RWPE1 (cell line): ENCODE data around the gene IL23R.

ENCODE experiments used
- CTCF ChIA-PET: fragments of 350-600 bp; sonication (Branson Sonifier 250); formaldehyde crosslinking; extraction: SDS; loops from one replicate; lab custom pipeline; 2021; lab: Yijun Ruan, JAX
- POLR2A ChIA-PET: fragments of 400-600 bp; formaldehyde crosslinking; extraction: SDS; loops from one replicate; lab custom pipeline; 2020; ENCODE audit warnings: antibody characterized with exemption; ENCODE audit not compliant: low non-redundant PET; lab: Yijun Ruan, JAX
- DNase-seq: peaks from one replicate; pipeline ENCODE4 v3.0.0; 2012; ENCODE audit warnings: low spot score
- H3K27ac ChIP-seq: fragments of 450-650 bp; 2 replicates; pipeline ENCODE4 v1.5.1; 2017
- TF ChIP-seq, protein P1 (sequence below): fragments of 450-650 bp; conservative IDR thresholded peaks from 2 replicates; pipeline ENCODE4 v1.5.1; 2017; ENCODE audit warnings: low read depth, mild to moderate bottlenecking

IL23R gene

DNA sequence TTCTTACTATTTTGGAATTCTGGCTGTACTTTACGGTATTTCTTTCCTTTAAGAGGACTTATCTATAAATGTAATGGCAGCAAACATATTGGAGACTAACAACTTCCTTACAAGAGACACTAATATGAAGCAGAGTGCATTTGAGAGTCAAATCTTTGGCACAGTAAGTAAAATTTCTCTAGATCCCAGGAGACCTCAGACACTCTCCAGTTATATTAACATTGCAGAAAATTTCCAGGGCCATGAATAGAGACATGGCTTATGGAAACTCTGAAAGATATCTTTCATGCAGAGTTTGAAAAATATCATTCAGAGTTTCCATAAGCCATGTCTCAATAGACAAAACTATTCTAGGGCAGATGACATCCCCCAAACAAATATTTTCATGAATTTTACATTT is 51.2 kb downstream of the IL23R start:
- DNase-seq = no peak
- H3K27ac ChIP-seq = no peak overlapping the region
- TF ChIP-seq, protein P1, sequence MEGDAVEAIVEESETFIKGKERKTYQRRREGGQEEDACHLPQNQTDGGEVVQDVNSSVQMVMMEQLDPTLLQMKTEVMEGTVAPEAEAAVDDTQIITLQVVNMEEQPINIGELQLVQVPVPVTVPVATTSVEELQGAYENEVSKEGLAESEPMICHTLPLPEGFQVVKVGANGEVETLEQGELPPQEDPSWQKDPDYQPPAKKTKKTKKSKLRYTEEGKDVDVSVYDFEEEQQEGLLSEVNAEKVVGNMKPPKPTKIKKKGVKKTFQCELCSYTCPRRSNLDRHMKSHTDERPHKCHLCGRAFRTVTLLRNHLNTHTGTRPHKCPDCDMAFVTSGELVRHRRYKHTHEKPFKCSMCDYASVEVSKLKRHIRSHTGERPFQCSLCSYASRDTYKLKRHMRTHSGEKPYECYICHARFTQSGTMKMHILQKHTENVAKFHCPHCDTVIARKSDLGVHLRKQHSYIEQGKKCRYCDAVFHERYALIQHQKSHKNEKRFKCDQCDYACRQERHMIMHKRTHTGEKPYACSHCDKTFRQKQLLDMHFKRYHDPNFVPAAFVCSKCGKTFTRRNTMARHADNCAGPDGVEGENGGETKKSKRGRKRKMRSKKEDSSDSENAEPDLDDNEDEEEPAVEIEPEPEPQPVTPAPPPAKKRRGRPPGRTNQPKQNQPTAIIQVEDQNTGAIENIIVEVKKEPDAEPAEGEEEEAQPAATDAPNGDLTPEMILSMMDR = no peak
- ChIA-PET CTCF (no interaction called here), POLR2A (no interaction called here)

DNA sequence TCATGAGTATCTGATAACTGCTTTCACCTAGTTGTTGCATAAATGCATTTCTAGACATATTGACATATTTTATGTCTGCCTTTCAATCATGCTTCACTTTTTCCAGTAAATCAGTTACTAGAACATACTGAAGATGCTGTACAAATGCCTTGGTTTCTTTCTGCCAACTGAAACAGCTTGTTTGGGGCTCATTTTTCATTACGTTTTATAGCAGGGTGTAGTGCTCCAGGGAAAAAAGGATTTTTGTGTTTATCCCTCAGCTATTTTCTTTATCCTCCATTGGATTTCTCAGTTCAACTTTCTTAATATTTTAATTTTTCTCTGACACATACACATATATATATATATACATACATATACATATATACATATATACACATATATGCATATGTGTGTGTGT is 51.7 kb downstream of the IL23R start:
- TF ChIP-seq, protein P1 = no peak
- DNase-seq = no peak
- POLR2A ChIA-PET = no interaction called here
- H3K27ac ChIP-seq = no peak overlapping the region
- CTCF ChIA-PET = interaction anchor here (0.6 to 0.7 kb wide), 2 partner anchors 47 to 1234 kb away, joined by 3 to 4 read pairs; no protein-coding TSS in a partner anchor

GRCh38 chr1:67224856-67225255 is 58.6 kb downstream of the IL23R start:
- TF ChIP-seq, protein P1 = no peak
- no peak for DNase-seq
- ChIA-PET POLR2A (no interaction called here), CTCF (interaction anchor here (0.6 to 0.9 kb wide), 2 partner anchors 276 to 614 kb away, joined by 3 to 4 read pairs; no protein-coding TSS in a partner anchor)
- H3K27ac ChIP-seq = no peak overlapping the region

DNA sequence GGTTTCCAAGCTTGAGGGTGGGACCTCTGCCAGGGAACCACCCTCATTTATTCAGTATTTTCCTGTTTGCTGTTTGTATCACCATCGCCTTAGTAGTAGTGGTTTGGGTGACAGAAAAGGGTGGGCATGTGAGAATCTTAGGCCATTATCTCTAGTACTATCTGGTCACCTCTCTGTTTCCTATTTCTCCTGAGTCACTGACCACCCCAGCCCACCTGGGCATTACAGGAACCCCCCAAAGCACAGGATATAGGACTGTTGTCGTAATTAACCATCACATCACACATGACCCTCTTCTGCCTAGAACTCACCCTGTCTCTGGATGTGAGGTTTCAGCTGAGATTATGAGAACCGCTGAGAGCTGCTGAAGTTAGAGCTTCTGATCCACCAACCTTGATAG is 60.4 kb downstream of the IL23R start:
- no peak overlapping the region for H3K27ac ChIP-seq
- ChIA-PET POLR2A (no interaction called here), CTCF (interaction anchor here (1.8 kb wide), 1 partner anchor 13 kb away, joined by 9 read pairs; no protein-coding TSS in a partner anchor)
- DNase-seq = no peak
- TF ChIP-seq, protein P1 = no peak

DNA sequence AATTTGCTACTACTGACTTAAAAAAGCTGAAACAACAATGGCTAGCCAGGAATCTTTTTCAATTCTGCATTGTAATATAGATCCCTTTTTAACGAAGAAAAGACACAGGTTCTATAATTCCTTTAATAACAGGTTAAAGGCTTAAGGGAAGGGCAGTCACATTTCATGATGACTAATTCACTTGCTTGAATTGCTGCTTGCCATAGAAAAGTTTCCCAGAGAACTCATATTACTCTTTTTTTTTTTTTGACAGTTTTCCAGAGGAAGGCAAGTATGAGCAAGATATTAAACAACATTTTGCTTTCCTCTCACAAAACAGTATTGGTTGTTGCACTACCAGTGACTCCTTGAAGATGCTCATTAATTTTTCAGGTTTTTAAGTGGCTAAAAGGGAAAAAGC is 60.9 kb downstream of the IL23R start:
- peak; percentile 58 for DNase-seq
- POLR2A ChIA-PET = no interaction called here
- CTCF ChIA-PET = interaction anchor here (1.8 kb wide), 1 partner anchor 13 kb away, joined by 9 read pairs; no protein-coding TSS in a partner anchor
- TF ChIP-seq, protein P1 = no peak
- no peak overlapping the region for H3K27ac ChIP-seq

- no peak for DNase-seq
- H3K27ac ChIP-seq = no peak overlapping the region
- TF ChIP-seq, protein P1 = no peak
- ChIA-PET CTCF (no interaction called here), POLR2A (no interaction called here)
Observed at GRCh38 chr1:67228791-67229190, 62.5 kb downstream of the IL23R start.

- peak; percentile 50 for DNase-seq
- H3K27ac ChIP-seq = no peak overlapping the region
- TF ChIP-seq, protein P1 = no peak
- CTCF ChIA-PET = interaction anchor here (0.6 to 1.4 kb wide), 2 partner anchors 270 to 325 kb away, joined by 4 to 5 read pairs; no protein-coding TSS in a partner anchor
- POLR2A ChIA-PET = no interaction called here
Observed at GRCh38 chr1:67230539-67230938, 64.3 kb downstream of the IL23R start.
